Hepatocyte (in vitro differentiated cells): ENCODE results near the gene SMG7. TPM values are rescaled to one million over a fixed set of nuclear protein-coding genes. Genes with fewer than 3 reads are reported as not detected.

Source experiments
- DNase-seq: peaks from one replicate; pipeline ENCODE4 v3.0.0-alpha.2; 2016; ENCODE audit warnings: low spot score
- H2AFZ ChIP-seq: fragments of 200-600 bp; sonication (generic); 2 replicates; pipeline ENCODE4 v1.6.0; 2016; ENCODE audit warnings: antibody characterized with exemption, mild to moderate bottlenecking
- H3K27ac ChIP-seq: fragments of 200-600 bp; sonication (generic); 2 replicates; pipeline ENCODE4 v1.5.1; 2016; ENCODE audit warnings: mild to moderate bottlenecking
- H3K27me3 ChIP-seq: fragments of 200-600 bp; sonication (generic); 2 replicates; pipeline ENCODE4 v1.6.1; 2016
- H3K36me3 ChIP-seq: fragments of 200-600 bp; sonication (generic); replicated peaks from 2 replicates; pipeline ENCODE4 v1.5.1; 2016; ENCODE audit warnings: low read depth; ENCODE audit not compliant: insufficient read depth
- H3K4me1 ChIP-seq: fragments of 200-600 bp; sonication (generic); 2 replicates; pipeline ENCODE4 v1.5.1; 2016; ENCODE audit warnings: mild to moderate bottlenecking, moderate library complexity; ENCODE audit not compliant: insufficient read depth
- H3K4me2 ChIP-seq: fragments of 200-600 bp; sonication (generic); 2 replicates; pipeline ENCODE4 v1.6.0; 2016
- H3K4me3 ChIP-seq: fragments of 200-600 bp; sonication (generic); 2 replicates; pipeline ENCODE4 v1.5.1; 2016; ENCODE audit warnings: mild to moderate bottlenecking
- H3K79me2 ChIP-seq: fragments of 200-600 bp; sonication (generic); 2 replicates; pipeline ENCODE4 v1.6.0; 2017; ENCODE audit warnings: mild to moderate bottlenecking
- H3K9me2 ChIP-seq: fragments of 200-600 bp; sonication (generic); replicated peaks from 2 replicates; pipeline ENCODE4 v1.6.0; 2017; ENCODE audit warnings: mild to moderate bottlenecking; ENCODE audit not compliant: insufficient read depth
- H3K9me3 ChIP-seq: fragments of 200-600 bp; sonication (generic); 2 replicates; pipeline ENCODE4 v1.5.1; 2016; ENCODE audit warnings: low read depth, mild to moderate bottlenecking
- H4K20me1 ChIP-seq: fragments of 200-600 bp; sonication (generic); 2 replicates; pipeline ENCODE4 v1.6.0; 2016; ENCODE audit warnings: mild to moderate bottlenecking; ENCODE audit not compliant: insufficient read depth, poor library complexity, severe bottlenecking
- EZH2 ChIP-seq: fragments of 200-600 bp; sonication (generic); IDR thresholded peaks from 2 replicates; pipeline ENCODE4 v1.6.1; 2016; ENCODE audit warnings: antibody characterized with exemption, mild to moderate bottlenecking, borderline replicate concordance
- EZH2phosphoT487 ChIP-seq: fragments of 200-600 bp; sonication (generic); IDR thresholded peaks from one replicate; pipeline ENCODE4 v1.6.1; 2018; ENCODE audit warnings: antibody characterized with exemption, mild to moderate bottlenecking, low read depth, moderate library complexity; ENCODE audit not compliant: unreplicated experiment, severe bottlenecking
- WGBS: methylation state at CpG from one replicate; pipeline ENCODE4 v1.1.6; 2016; ENCODE audit warnings: low lambda C conversion rate; ENCODE audit errors: missing lambda C conversion rate; 5-methylcytosine and 5-hydroxymethylcytosine counted together
- polyA plus RNA-seq: library from polyadenylated mRNA; unstranded; fragments of >200 nt; fragmentation: Nextera tagmentation; extraction: Ambion mirVana; gene quantifications from 2 replicates; pipeline ENCODE4 v1.2.1, GENCODE V29; 2016
- total RNA-seq: library from RNA; depleted of rRNA; stranded (reverse); fragments of >200 nt; gene quantifications from 2 replicates; pipeline ENCODE4 v1.2.3, GENCODE V29; 2014
- TF ChIP-seq, protein P1 (sequence below): fragments of 200-600 bp; sonication (generic); IDR thresholded peaks from 2 replicates; pipeline ENCODE4 v1.5.1; 2016; ENCODE audit warnings: antibody characterized with exemption, mild to moderate bottlenecking; ENCODE audit not compliant: poor library complexity

SMG7 gene
- total and polyA plus RNA-seq, 2 experiments from 2014 or later = 28.1 to 39.5 TPM

DNA sequence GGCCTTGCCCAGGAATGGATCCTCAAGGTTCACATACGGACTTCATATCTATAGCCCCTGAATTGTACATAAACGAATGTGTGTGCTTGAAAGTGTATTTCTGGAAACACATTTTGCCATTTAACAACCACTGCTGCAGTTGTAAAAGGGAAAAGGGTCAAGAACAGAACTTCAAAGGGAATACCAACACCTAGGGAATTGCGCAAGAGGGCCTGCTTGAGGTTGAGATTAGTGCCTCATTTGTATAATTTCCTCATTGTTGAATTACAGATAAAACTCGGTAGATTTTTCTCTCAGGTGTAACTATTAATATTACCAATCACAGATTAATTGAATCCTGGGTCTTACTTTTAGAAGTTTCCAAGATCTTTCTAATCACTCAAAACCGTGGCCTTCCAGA lies 111.8 kb downstream of the SMG7 start:
- 69% methylated on average over 5 of the region's 5 CpGs for WGBS
- no peaks in the 10 kb centered on the region for H3K9me2 ChIP-seq

DNA sequence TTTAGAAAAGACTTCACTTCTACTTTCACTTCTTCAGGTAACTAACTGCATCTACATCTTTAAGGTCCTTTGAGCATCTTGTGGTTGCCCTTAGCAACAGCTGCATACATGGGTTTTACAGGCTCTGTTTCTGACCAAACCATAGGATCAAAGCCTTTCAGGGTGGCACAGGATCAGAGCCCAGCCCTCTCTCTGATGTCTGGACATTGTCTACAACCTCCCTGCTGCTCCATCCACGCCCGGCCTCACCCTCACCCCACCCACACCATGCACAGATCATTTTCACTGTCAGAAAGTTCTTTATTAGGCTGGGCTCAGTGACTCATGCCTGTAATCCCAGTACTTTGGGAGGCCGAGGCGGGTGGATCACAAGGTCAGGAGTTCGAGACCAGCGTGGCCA lies 112.7 kb downstream of the SMG7 start:
- H3K9me2 ChIP-seq = no peaks in the 10 kb centered on the region
- H3K9me3 ChIP-seq = no peaks in the 10 kb centered on the region
- no peak for DNase-seq
- H3K4me1 ChIP-seq = peaks cover 12% of the 10 kb centered on the region
- no peak overlapping the region for H3K4me2 ChIP-seq
- H3K79me2 ChIP-seq = no peaks in the 10 kb centered on the region
- H2AFZ ChIP-seq = no peak overlapping the region
- no peak overlapping the region for H3K27ac ChIP-seq
- no peaks in the 10 kb centered on the region for H3K36me3 ChIP-seq
- TF ChIP-seq EZH2phosphoT487 (no peak), EZH2 (no peak)
- TF ChIP-seq, protein P1, sequence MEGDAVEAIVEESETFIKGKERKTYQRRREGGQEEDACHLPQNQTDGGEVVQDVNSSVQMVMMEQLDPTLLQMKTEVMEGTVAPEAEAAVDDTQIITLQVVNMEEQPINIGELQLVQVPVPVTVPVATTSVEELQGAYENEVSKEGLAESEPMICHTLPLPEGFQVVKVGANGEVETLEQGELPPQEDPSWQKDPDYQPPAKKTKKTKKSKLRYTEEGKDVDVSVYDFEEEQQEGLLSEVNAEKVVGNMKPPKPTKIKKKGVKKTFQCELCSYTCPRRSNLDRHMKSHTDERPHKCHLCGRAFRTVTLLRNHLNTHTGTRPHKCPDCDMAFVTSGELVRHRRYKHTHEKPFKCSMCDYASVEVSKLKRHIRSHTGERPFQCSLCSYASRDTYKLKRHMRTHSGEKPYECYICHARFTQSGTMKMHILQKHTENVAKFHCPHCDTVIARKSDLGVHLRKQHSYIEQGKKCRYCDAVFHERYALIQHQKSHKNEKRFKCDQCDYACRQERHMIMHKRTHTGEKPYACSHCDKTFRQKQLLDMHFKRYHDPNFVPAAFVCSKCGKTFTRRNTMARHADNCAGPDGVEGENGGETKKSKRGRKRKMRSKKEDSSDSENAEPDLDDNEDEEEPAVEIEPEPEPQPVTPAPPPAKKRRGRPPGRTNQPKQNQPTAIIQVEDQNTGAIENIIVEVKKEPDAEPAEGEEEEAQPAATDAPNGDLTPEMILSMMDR = no peak
- H3K4me3 ChIP-seq = no peak overlapping the region
- H3K27me3 ChIP-seq = no peaks in the 10 kb centered on the region
- WGBS = 56% methylated on average over 6 of the region's 6 CpGs
- H4K20me1 ChIP-seq = no peaks in the 10 kb centered on the region

More for the DNA sequence above, 111.8 kb downstream of the SMG7 start:
- H3K9me3 ChIP-seq = no peaks in the 10 kb centered on the region
- H3K4me1 ChIP-seq = peaks cover 11% of the 10 kb centered on the region
- H3K36me3 ChIP-seq = no peaks in the 10 kb centered on the region
- TF ChIP-seq EZH2phosphoT487 = no peak
- no peak for TF ChIP-seq EZH2
- TF ChIP-seq, protein P1 = no peak
- H3K4me2 ChIP-seq = no peak overlapping the region
- H2AFZ ChIP-seq = no peak overlapping the region
- H4K20me1 ChIP-seq = no peaks in the 10 kb centered on the region
- no peaks in the 10 kb centered on the region for H3K79me2 ChIP-seq
- no peak overlapping the region for H3K4me3 ChIP-seq
- H3K27me3 ChIP-seq = no peaks in the 10 kb centered on the region
- DNase-seq = no peak
- no peak overlapping the region for H3K27ac ChIP-seq

DNA sequence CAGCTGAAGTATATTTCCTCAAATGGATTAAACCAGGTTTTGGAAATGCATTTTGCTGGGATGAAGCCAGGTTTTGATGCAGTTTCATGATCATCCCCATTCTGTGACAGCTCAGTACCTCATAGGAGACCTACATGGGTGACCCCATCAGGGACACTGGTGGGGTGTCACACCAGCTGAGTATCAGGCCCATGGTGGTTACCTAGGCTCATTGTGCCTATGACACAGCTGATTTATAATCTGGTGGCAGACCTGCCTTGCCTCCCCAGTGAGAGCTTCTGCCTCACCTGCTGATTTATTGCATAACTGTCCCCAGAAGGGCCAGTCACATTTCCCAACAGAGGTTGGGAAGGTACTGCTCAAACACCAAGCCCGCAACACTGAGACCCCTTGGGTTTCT lies 114.2 kb downstream of the SMG7 start:
- no peak for DNase-seq
- Histone ChIP-seq H3K4me2 (no peak overlapping the region), H3K4me3 (no peak overlapping the region), H3K27me3 (no peaks in the 10 kb centered on the region), H3K36me3 (no peaks in the 10 kb centered on the region), H3K9me2 (no peaks in the 10 kb centered on the region), H4K20me1 (no peaks in the 10 kb centered on the region), H3K79me2 (no peaks in the 10 kb centered on the region), H3K27ac (no peak overlapping the region), H3K4me1 (peaks cover 12% of the 10 kb centered on the region), H2AFZ (no peak overlapping the region), H3K9me3 (no peaks in the 10 kb centered on the region)
- TF ChIP-seq EZH2phosphoT487 = no peak
- TF ChIP-seq EZH2 = no peak
- TF ChIP-seq, protein P1 = no peak
- 100% methylated on average over 1 of the region's 1 CpG for WGBS

DNA sequence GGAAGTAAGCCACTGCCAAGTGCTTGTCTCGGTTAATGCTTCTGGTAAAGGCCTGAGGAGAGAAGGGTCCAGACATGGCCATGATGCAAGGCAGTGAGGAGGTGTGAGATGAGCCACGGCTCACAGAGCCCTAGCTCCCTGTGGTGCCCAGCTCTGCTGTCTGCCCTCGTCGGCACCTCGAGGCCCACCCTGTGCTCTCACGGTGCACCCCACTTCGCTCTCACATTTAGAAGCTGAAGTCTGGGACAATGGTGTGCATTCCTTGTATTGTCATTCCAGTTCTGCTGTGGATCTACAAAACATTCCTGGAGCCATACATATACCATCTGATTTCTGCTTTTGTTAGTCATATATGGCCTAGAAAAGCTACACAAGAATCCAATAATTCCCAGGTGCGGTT lies 114.6 kb downstream of the SMG7 start:
- no peaks in the 10 kb centered on the region for H4K20me1 ChIP-seq
- no peaks in the 10 kb centered on the region for H3K36me3 ChIP-seq
- H3K4me3 ChIP-seq = no peak overlapping the region
- no peaks in the 10 kb centered on the region for H3K79me2 ChIP-seq
- TF ChIP-seq EZH2phosphoT487 = no peak
- TF ChIP-seq, protein P1 = no peak
- no peak for TF ChIP-seq EZH2
- WGBS = 95% methylated on average over 8 of the region's 8 CpGs
- H2AFZ ChIP-seq = no peak overlapping the region
- no peaks in the 10 kb centered on the region for H3K9me3 ChIP-seq
- DNase-seq = no peak
- no peaks in the 10 kb centered on the region for H3K9me2 ChIP-seq
- no peaks in the 10 kb centered on the region for H3K27me3 ChIP-seq
- peaks cover 12% of the 10 kb centered on the region for H3K4me1 ChIP-seq
- no peak overlapping the region for H3K4me2 ChIP-seq
- no peak overlapping the region for H3K27ac ChIP-seq
